ENCODE results near the gene ZNF777. TPM values are rescaled to one million over a fixed set of nuclear protein-coding genes. Genes with fewer than 3 reads are reported as not detected.

Gene ZNF777
- total and polyA plus RNA-seq, 12 donors = 3.5 to 16.2 (median 11.8) TPM

DNA sequence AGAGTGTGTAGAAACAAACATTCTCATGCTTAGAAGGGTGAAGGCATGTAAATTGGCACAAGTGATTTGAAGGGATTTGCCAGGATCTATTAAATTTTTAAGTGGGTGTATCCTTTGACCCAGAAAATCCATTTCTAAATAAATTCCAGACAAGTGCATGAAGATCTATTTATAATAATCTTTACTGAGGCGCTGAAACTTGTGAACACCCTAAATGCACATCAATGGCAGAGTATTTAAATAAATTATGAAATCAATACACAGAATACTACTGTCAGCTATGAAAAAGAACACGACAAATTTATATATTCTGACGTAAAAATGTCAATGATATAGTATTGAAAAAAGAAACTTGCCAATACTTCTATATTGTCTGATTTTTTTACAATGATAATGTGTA, 17.9 kb downstream of the ZNF777 start:
- no peak overlapping the region for H3K27ac ChIP-seq
- no peaks in the 10 kb centered on the region for H3K27me3 ChIP-seq
- intact Hi-C loops (cut with DNase I) = no loop called here
- no peaks in the 10 kb centered on the region for H3K9me3 ChIP-seq (replicated peaks in 1 of 3)
- WGBS, 4 donors = 78 to 97% (median 88%) methylated on average over 3 of the region's 3 CpGs
- H3K4me1 ChIP-seq (replicated peaks in 1 of 2) = no peaks in the 10 kb centered on the region
- no peak overlapping the region for H3K4me3 ChIP-seq
- no peak for DNase-seq
- H3K36me3 ChIP-seq (replicated peaks in 1 of 2) = peaks cover 0 to 32% of the 10 kb centered on the region in 2 donors
- TF ChIP-seq POLR2A (IDR thresholded peaks at IDR 0.05) = no peak
- TF ChIP-seq CTCF (IDR thresholded peaks at IDR 0.05) = no peak

GRCh38 chr7:149440222-149440621, 20.6 kb downstream of the ZNF777 start:
- intact Hi-C loops (cut with DNase I) = no loop called here
- Histone ChIP-seq H3K9me3 (replicated peaks in 1 of 3) (no peaks in the 10 kb centered on the region), H3K27ac (no peak overlapping the region), H3K27me3 (no peaks in the 10 kb centered on the region), H3K4me1 (replicated peaks in 1 of 2) (peaks cover 0 to 6% of the 10 kb centered on the region in 2 donors), H3K36me3 (replicated peaks in 1 of 2) (peaks cover 0 to 21% of the 10 kb centered on the region in 2 donors), H3K4me3 (no peak overlapping the region)
- no peak for TF ChIP-seq CTCF (IDR thresholded peaks at IDR 0.05)
- no peak for TF ChIP-seq POLR2A (IDR thresholded peaks at IDR 0.05)
- DNase-seq = no peak
- whole genome bisulfite sequencing, 4 donors = 83 to 96% (median 90%) methylated on average over 4 of the region's 4 CpGs

DNA sequence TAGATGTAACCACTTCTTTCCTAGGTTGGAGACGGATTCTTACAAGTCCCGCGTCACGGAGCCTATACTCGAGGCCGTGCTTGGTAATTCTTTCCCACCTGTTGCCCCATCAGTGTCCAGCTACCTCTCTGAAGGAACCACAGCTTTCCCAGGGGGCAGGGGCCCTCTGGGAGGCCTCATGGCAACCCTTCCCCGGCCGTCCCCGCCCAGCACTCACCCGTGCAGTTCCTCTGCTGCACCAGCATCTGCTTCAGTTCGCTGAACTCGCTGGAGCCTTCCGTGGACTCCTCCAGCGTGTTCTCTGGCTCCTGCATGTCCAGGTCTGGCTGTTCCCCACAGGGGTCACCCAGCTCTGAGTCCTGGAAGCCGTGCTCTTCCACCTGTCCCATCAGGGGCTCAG, 24.5 kb downstream of the ZNF777 start:
- Histone ChIP-seq H3K27ac (no peak overlapping the region), H3K4me1 (replicated peaks in 1 of 2) (peaks cover 0 to 7% of the 10 kb centered on the region in 2 donors), H3K36me3 (replicated peaks in 1 of 2) (peaks cover 0 to 38% of the 10 kb centered on the region in 2 donors), H3K4me3 (no peak overlapping the region), H3K9me3 (replicated peaks in 1 of 3) (no peaks in the 10 kb centered on the region), H3K27me3 (no peaks in the 10 kb centered on the region)
- no peak for DNase-seq
- intact Hi-C loops (cut with DNase I) = no loop called here
- WGBS, 4 donors = 95 to 97% (median 96%) methylated on average over 15 of the region's 15 CpGs
- TF ChIP-seq POLR2A (IDR thresholded peaks at IDR 0.05) (no peak), CTCF (IDR thresholded peaks at IDR 0.05) (no peak)

GRCh38 chr7:149433124-149433523, 27.7 kb downstream of the ZNF777 start:
- H3K27me3 ChIP-seq = no peaks in the 10 kb centered on the region
- DNase-seq = no peak
- no peaks in the 10 kb centered on the region for H3K9me3 ChIP-seq (replicated peaks in 1 of 3)
- H3K36me3 ChIP-seq (replicated peaks in 1 of 2) = peaks cover 0 to 38% of the 10 kb centered on the region in 2 donors
- WGBS, 4 donors = 87 to 99% (median 94%) methylated on average over 8 of the region's 8 CpGs
- peaks cover 0 to 7% of the 10 kb centered on the region in 2 donors for H3K4me1 ChIP-seq (replicated peaks in 1 of 2)
- H3K27ac ChIP-seq = no peak overlapping the region
- H3K4me3 ChIP-seq = no peak overlapping the region
- intact Hi-C loops (cut with DNase I) = no loop called here
- TF ChIP-seq POLR2A (IDR thresholded peaks at IDR 0.05) = no peak
- no peak for TF ChIP-seq CTCF (IDR thresholded peaks at IDR 0.05)

All from adrenal gland (tissue), 12 donors.